Neural progenitor cell (in vitro differentiated cells): ENCODE data around the gene RSPH3.

ENCODE experiments used
- EZH2 ChIP-seq: fragments of 200-600 bp; sonication (generic); IDR thresholded peaks from 2 replicates; pipeline ENCODE4 v1.6.1; 2017; ENCODE audit warnings: antibody characterized with exemption, mild to moderate bottlenecking, moderate library complexity
- EZH2phosphoT487 ChIP-seq: fragments of 200-600 bp; sonication (generic); IDR thresholded peaks from 2 replicates; pipeline ENCODE4 v1.6.1; 2017; ENCODE audit warnings: antibody characterized with exemption
- TF ChIP-seq, protein P1 (sequence below): fragments of 200-600 bp; sonication (generic); IDR thresholded peaks from 2 replicates; pipeline ENCODE4 v1.5.1; 2017; ENCODE audit warnings: antibody characterized with exemption, mild to moderate bottlenecking

DNA sequence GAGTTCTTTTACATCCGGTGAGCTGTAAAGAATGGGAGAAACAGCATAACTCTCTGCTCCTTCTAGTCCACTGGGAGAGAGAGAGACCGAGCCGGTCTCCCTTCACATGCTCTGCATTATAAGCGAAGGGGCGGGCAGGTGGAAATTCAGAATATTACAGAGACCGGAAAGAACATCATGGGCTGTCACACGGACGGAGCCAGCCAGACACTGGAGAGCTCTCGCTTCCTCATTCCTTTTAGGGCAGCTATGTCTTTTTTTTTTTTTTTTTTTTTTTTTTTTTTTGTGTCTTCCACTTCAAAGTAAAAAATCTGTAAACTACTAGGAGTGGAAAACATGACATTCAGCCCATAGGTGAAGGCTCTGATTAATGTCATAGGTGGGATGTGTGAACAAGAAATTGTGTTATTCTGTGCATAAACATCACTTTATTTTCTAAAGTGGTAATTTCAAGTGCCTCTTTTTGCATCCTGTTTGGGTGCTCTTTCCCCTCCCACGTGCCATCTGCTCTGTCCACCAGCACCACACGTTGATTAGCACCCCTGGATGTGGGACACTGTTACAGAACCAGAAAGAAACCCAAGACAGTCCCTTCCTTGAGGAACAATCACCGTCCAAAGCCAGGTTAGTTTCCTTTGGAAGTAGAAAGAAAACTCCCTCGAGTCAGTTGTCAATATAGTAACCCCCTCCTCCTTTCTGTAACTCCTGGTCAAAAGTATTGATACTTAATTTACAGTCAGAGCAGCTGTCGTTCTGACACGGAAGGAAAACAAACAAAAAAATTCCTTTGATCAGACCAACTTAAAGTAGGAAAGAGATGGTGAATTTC lies 45.1 kb upstream of the RSPH3 start, which contains the start of gene TAGAP:
- TF ChIP-seq, protein P1, sequence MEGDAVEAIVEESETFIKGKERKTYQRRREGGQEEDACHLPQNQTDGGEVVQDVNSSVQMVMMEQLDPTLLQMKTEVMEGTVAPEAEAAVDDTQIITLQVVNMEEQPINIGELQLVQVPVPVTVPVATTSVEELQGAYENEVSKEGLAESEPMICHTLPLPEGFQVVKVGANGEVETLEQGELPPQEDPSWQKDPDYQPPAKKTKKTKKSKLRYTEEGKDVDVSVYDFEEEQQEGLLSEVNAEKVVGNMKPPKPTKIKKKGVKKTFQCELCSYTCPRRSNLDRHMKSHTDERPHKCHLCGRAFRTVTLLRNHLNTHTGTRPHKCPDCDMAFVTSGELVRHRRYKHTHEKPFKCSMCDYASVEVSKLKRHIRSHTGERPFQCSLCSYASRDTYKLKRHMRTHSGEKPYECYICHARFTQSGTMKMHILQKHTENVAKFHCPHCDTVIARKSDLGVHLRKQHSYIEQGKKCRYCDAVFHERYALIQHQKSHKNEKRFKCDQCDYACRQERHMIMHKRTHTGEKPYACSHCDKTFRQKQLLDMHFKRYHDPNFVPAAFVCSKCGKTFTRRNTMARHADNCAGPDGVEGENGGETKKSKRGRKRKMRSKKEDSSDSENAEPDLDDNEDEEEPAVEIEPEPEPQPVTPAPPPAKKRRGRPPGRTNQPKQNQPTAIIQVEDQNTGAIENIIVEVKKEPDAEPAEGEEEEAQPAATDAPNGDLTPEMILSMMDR, result no peak
- TF ChIP-seq EZH2, result no peak
- TF ChIP-seq EZH2phosphoT487, result no peak
